OCI-LY3 (cell line): ENCODE results near the gene SVIL.
"Not testable (repeated sequence)": the region's sequence is repeated elsewhere in the genome, so short reads cannot be mapped to it uniquely, and the experiment has no call there.

Source experiments
- H2AFZ ChIP-seq: fragments of 200-600, 300-600 bp; shearing (Covaris generic); 2 replicates; pipeline ENCODE4 v1.6.0; 2014; ENCODE audit warnings: antibody characterized with exemption, low read depth, low read length
- H3K27ac ChIP-seq: fragments of 200-600, 300-600 bp; sonication (generic); 2 replicates; pipeline ENCODE4 v1.5.1; 2014; ENCODE audit warnings: mild to moderate bottlenecking, low read length, moderate library complexity, mixed read lengths
- H3K27me3 ChIP-seq: fragments of 200-600, 300-600 bp; sonication (generic); 2 replicates; pipeline ENCODE4 v1.6.1; 2014; ENCODE audit warnings: low read depth, low read length, mixed read lengths
- H3K36me3 ChIP-seq: fragments of 200-600, 300-600 bp; sonication (generic); replicated peaks from 2 replicates; pipeline ENCODE3; 2014; ENCODE audit warnings: low read depth, low read length, mixed read lengths
- H3K4me1 ChIP-seq: fragments of 300-600, 200-600 bp; sonication (generic); 2 replicates; pipeline ENCODE4 v1.6.1; 2014; ENCODE audit warnings: low read length, mixed read lengths
- H3K4me2 ChIP-seq: fragments of 200-600, 300-600 bp; sonication (generic); 2 replicates; pipeline ENCODE4 v1.6.1; 2014; ENCODE audit warnings: low read length, mixed read lengths
- H3K4me3 ChIP-seq: fragments of 300-600, 200-600 bp; sonication (generic); 2 replicates; pipeline ENCODE4 v1.5.1; 2014; ENCODE audit warnings: antibody characterized with exemption, mild to moderate bottlenecking, low read length, moderate library complexity
- H3K79me2 ChIP-seq: fragments of 300-600, 200-600 bp; shearing (Covaris generic); 2 replicates; pipeline ENCODE4 v1.6.1; 2014; ENCODE audit warnings: mild to moderate bottlenecking, low read length, mixed read lengths
- H3K9ac ChIP-seq: fragments of 300-600, 200-600 bp; shearing (Covaris generic); 2 replicates; pipeline ENCODE4 v1.6.0; 2014; ENCODE audit warnings: mild to moderate bottlenecking, low read length, moderate library complexity
- H3K9me3 ChIP-seq: fragments of 200-600, 300-600 bp; shearing (Covaris generic); 2 replicates; pipeline ENCODE4 v1.6.1; 2014; ENCODE audit warnings: low read length, mixed read lengths; ENCODE audit not compliant: insufficient read depth
- H4K20me1 ChIP-seq: fragments of 200-600, 300-600 bp; sonication (generic); 2 replicates; pipeline ENCODE4 v1.6.1; 2016; ENCODE audit warnings: low read length, mixed read lengths; ENCODE audit not compliant: insufficient read depth
- CTCF ChIP-seq: fragments of 200-600, 300-600 bp; sonication (generic); IDR thresholded peaks from 2 replicates; pipeline ENCODE4 v1.5.1; 2014; ENCODE audit warnings: antibody characterized with exemption, low read length, low read depth
- EZH2phosphoT487 ChIP-seq: fragments of 200-600 bp; shearing (Covaris generic); IDR thresholded peaks from 2 replicates; pipeline ENCODE4 v1.6.1; 2018; ENCODE audit warnings: antibody characterized with exemption, mixed run types, low read depth

Gene SVIL

GRCh38 chr10:29470843-29471543 lies 163.8 kb downstream of the SVIL start:
- H3K79me2 ChIP-seq, result no peaks in the 10 kb centered on the region
- H3K9me3 ChIP-seq, result no peaks in the 10 kb centered on the region
- TF ChIP-seq EZH2phosphoT487, result no peak
- no peak for TF ChIP-seq CTCF
- H3K9ac ChIP-seq, result no peak overlapping the region
- no peaks in the 10 kb centered on the region for H4K20me1 ChIP-seq
- no peaks in the 10 kb centered on the region for H3K27me3 ChIP-seq
- H3K4me3 ChIP-seq, result no peak overlapping the region
- H3K4me1 ChIP-seq, result peaks cover 4% of the 10 kb centered on the region; the same call in 1 of the 2 replicates
- no peak overlapping the region for H3K4me2 ChIP-seq
- H3K27ac ChIP-seq, result no peak overlapping the region
- no peak overlapping the region for H2AFZ ChIP-seq
- no peaks in the 10 kb centered on the region for H3K36me3 ChIP-seq

- peaks cover 4% of the 10 kb centered on the region; the same call in 1 of the 2 replicates for H3K4me1 ChIP-seq
Measured at GRCh38 chr10:29470355-29470705, 164.4 kb downstream of the SVIL start.

GRCh38 chr10:29469481-29470354 lies 165.1 kb downstream of the SVIL start:
- H4K20me1 ChIP-seq, result no peaks in the 10 kb centered on the region
- no peak overlapping the region for H2AFZ ChIP-seq
- no peaks in the 10 kb centered on the region for H3K9me3 ChIP-seq
- H3K4me1 ChIP-seq, result peaks cover 4% of the 10 kb centered on the region; the same call in 1 of the 2 replicates
- no peak overlapping the region for H3K27ac ChIP-seq
- H3K79me2 ChIP-seq, result no peaks in the 10 kb centered on the region
- no peaks in the 10 kb centered on the region for H3K36me3 ChIP-seq
- H3K27me3 ChIP-seq, result no peaks in the 10 kb centered on the region
- H3K9ac ChIP-seq, result no peak overlapping the region
- H3K4me3 ChIP-seq, result no peak overlapping the region
- H3K4me2 ChIP-seq, result no peak overlapping the region
- TF ChIP-seq CTCF (no peak), EZH2phosphoT487 (no peak)

More at GRCh38 chr10:29470355-29470705, 164.4 kb downstream of the SVIL start:
- Histone ChIP-seq H3K36me3 (no peaks in the 10 kb centered on the region), H4K20me1 (no peaks in the 10 kb centered on the region), H3K4me2 (no peak overlapping the region), H3K9me3 (no peaks in the 10 kb centered on the region), H3K4me3 (no peak overlapping the region), H3K79me2 (no peaks in the 10 kb centered on the region), H3K9ac (no peak overlapping the region), H3K27ac (no peak overlapping the region), H3K27me3 (no peaks in the 10 kb centered on the region), H2AFZ (no peak overlapping the region)
- TF ChIP-seq CTCF (peak; percentile 29), EZH2phosphoT487 (no peak)

GRCh38 chr10:29465384-29465783 lies 169.4 kb downstream of the SVIL start:
- Histone ChIP-seq H3K27ac (no peak overlapping the region), H3K4me2 (no peak overlapping the region), H3K79me2 (no peaks in the 10 kb centered on the region), H3K4me1 (no peaks in the 10 kb centered on the region; the same call in 1 of the 2 replicates), H3K36me3 (no peaks in the 10 kb centered on the region), H4K20me1 (no peaks in the 10 kb centered on the region), H3K9me3 (no peaks in the 10 kb centered on the region), H2AFZ (no peak overlapping the region), H3K9ac (no peak overlapping the region), H3K27me3 (no peaks in the 10 kb centered on the region), H3K4me3 (no peak overlapping the region)
- TF ChIP-seq EZH2phosphoT487, result no peak
- TF ChIP-seq CTCF, result no peak

GRCh38 chr10:29464671-29465171 lies 170.1 kb downstream of the SVIL start:
- not testable (repeated sequence) for H3K79me2 ChIP-seq, H3K4me2 ChIP-seq, H3K27me3 ChIP-seq, H3K4me3 ChIP-seq, H3K36me3 ChIP-seq, H3K9me3 ChIP-seq, H4K20me1 ChIP-seq, H3K9ac ChIP-seq, H3K27ac ChIP-seq, H2AFZ ChIP-seq, H3K4me1 ChIP-seq
